ENCODE results near the gene MYF5. TPM values are rescaled to one million over a fixed set of nuclear protein-coding genes. Genes with fewer than 3 reads are reported as not detected.

Gene MYF5
- total RNA-seq, 4 donors from 2014 or later, result not detected

DNA sequence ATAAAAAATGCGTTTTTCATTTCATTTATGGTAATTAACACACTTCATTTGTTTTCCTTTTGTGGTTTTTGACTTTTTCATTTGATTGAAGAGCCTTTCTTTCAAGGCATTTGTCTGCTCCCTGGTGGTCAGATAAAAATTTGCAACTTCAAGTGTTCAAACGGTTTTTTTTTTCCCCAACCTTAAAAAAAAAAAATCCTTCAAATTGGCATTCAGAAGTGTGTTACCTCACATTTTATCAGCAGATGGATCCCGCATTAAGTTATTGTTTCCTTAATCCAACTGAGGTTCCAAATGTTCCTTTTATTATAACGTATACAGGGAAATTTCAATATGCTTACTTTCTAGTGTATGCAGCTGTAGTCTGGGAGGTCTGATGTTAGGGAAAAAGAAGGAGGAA, 47.2 kb downstream of the MYF5 start:
- no peaks in the 10 kb centered on the region for H3K9me3 ChIP-seq
- H3K36me3 ChIP-seq, result no peaks in the 10 kb centered on the region
- DNase-seq (ENCODE audit: low spot score in 2 of 2), result no peak
- H3K4me1 ChIP-seq, result no peaks in the 10 kb centered on the region
- no peak for TF ChIP-seq POLR2A (IDR thresholded peaks at IDR 0.05)
- TF ChIP-seq, protein P1, sequence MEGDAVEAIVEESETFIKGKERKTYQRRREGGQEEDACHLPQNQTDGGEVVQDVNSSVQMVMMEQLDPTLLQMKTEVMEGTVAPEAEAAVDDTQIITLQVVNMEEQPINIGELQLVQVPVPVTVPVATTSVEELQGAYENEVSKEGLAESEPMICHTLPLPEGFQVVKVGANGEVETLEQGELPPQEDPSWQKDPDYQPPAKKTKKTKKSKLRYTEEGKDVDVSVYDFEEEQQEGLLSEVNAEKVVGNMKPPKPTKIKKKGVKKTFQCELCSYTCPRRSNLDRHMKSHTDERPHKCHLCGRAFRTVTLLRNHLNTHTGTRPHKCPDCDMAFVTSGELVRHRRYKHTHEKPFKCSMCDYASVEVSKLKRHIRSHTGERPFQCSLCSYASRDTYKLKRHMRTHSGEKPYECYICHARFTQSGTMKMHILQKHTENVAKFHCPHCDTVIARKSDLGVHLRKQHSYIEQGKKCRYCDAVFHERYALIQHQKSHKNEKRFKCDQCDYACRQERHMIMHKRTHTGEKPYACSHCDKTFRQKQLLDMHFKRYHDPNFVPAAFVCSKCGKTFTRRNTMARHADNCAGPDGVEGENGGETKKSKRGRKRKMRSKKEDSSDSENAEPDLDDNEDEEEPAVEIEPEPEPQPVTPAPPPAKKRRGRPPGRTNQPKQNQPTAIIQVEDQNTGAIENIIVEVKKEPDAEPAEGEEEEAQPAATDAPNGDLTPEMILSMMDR (IDR thresholded peaks at IDR 0.05), result peak; percentile 33 to 49
- no peak overlapping the region for H3K27ac ChIP-seq
- WGBS, result 4% methylated on average over 4 of the region's 4 CpGs
- H3K27me3 ChIP-seq, result no peaks in the 10 kb centered on the region
- no peak overlapping the region for H3K4me3 ChIP-seq

DNA sequence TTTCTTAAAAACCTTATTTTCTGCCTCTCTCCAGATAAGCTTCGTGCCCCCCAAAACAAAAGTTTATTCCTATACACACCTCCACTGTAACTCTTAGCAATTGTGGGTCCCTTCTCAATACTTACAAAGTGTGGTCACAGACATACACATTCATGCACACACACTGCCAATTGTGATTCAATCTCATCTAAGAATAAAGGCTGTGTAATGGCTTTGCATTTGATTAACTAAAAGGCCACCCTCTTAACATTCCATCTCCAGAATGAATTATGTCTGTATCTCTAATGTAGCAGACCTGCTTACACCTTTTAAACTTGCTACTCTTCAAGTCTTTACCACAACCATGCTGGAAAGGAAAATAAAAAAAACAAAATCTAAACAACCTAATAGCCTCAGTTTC, 49.5 kb downstream of the MYF5 start:
- H3K36me3 ChIP-seq, result no peaks in the 10 kb centered on the region
- 90% methylated on average over 1 of the region's 1 CpG for WGBS
- DNase-seq (ENCODE audit: low spot score in 2 of 2), result no peak
- H3K9me3 ChIP-seq, result no peaks in the 10 kb centered on the region
- no peaks in the 10 kb centered on the region for H3K27me3 ChIP-seq
- H3K4me1 ChIP-seq, result no peaks in the 10 kb centered on the region
- H3K27ac ChIP-seq, result no peak overlapping the region
- H3K4me3 ChIP-seq, result no peak overlapping the region
- TF ChIP-seq POLR2A (IDR thresholded peaks at IDR 0.05), result no peak
- TF ChIP-seq, protein P1 (IDR thresholded peaks at IDR 0.05), result no peak
- TF ChIP-seq POLR2AphosphoS5 (IDR thresholded peaks at IDR 0.05), result no peak
- no peak for TF ChIP-seq EP300 (IDR thresholded peaks at IDR 0.05)

DNA sequence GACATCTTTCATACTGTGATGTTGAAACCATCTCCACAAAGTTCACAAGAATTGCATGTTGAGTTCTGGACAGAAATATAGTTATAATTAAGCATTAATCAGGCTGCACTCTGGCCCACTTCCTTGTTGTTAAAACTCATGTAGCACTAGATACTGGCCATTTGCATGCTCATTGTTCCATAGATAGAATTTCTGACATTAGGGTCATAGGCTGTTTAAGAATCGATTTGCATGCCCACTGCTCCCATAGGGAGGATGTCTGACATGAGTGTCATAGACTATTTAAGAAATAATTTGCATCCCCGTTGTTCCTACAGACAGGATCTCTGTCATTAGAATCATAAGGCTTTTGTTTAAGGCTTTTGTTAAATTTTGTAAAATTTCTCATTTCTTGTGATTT, 50.2 kb downstream of the MYF5 start:
- DNase-seq (ENCODE audit: low spot score in 2 of 2), result no peak
- TF ChIP-seq EP300 (IDR thresholded peaks at IDR 0.05) (no peak), POLR2AphosphoS5 (IDR thresholded peaks at IDR 0.05) (no peak), POLR2A (IDR thresholded peaks at IDR 0.05) (no peak)
- TF ChIP-seq, protein P1 (IDR thresholded peaks at IDR 0.05), result no peak
- H3K27ac ChIP-seq, result no peak overlapping the region
- 64% methylated on average over 2 of the region's 2 CpGs for WGBS
- no peak overlapping the region for H3K4me3 ChIP-seq
- no peaks in the 10 kb centered on the region for H3K27me3 ChIP-seq
- no peaks in the 10 kb centered on the region for H3K36me3 ChIP-seq
- H3K4me1 ChIP-seq, result no peaks in the 10 kb centered on the region
- no peaks in the 10 kb centered on the region for H3K9me3 ChIP-seq

Other genes starting within 250 kb of the MYF5 start
- not detected for gene MYF6, start 9.3 kb upstream of the MYF5 start, total RNA-seq
- gene LIN7A, start 221.0 kb downstream of the MYF5 start, total RNA-seq, result 1 to 10 TPM in 2 of 4 donors, under 1 TPM in 2; 0.30 to 2.6 (median 0.81) TPM